ENCODE data around the gene TFG.

Gene TFG

DNA sequence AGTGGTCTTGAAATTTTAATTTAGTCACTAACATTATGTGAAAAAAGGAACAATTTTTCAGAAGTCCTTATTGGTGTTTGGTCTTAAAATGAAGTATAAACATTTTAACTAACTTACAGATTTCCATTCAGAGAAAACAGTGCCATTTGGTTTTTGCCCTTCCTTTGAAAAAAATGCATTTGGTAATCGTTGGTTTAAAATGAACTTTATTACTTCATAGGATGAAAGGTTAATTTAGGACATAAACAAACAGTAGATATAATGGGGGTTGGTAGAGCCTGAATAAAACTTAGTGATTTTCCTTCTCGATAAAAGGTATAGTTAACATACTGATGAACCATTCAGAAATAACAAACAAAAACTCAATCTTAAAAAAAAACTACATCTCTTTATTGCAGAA, 39.7 kb downstream of the TFG start:
- DNase-seq (ENCODE audit: low spot score), result no peak
- H3K9me3 Mint-ChIP-seq, result no peaks in the 10 kb centered on the region
- no peaks in the 10 kb centered on the region for H3K4me1 Mint-ChIP-seq (ENCODE audit: low read depth)
- no peak overlapping the region for H3K27ac Mint-ChIP-seq
- H3K4me3 Mint-ChIP-seq, result no peak overlapping the region
- H3K27me3 Mint-ChIP-seq (ENCODE audit: low read depth), result no peaks in the 10 kb centered on the region
- H3K36me3 Mint-ChIP-seq (ENCODE audit: low read depth), result peaks cover 49% of the 10 kb centered on the region

DNA sequence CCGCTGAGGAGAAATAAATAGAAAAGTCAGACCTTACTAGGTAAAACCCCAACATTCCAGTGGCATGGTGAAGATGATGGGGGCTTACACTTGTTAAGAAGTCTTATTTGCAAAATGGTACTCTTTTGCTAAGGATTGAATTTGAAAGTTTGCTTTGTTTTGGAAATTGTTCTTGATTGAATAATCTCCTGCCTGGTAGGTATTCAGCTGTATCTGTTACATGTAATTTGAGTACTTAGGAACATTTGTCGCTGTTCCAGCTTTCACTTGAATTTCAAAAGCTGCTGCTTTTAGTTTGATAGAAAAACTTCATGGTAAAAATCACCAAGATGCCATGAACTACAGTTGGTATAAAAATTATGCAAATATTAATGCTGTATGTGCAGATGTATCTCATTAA, 44.6 kb downstream of the TFG start:
- H3K4me1 Mint-ChIP-seq (ENCODE audit: low read depth), result no peaks in the 10 kb centered on the region
- no peaks in the 10 kb centered on the region for H3K27me3 Mint-ChIP-seq (ENCODE audit: low read depth)
- no peaks in the 10 kb centered on the region for H3K9me3 Mint-ChIP-seq
- no peak for DNase-seq (ENCODE audit: low spot score)
- H3K4me3 Mint-ChIP-seq, result no peak overlapping the region
- no peak overlapping the region for H3K27ac Mint-ChIP-seq
- H3K36me3 Mint-ChIP-seq (ENCODE audit: low read depth), result peaks cover 26% of the 10 kb centered on the region

DNA sequence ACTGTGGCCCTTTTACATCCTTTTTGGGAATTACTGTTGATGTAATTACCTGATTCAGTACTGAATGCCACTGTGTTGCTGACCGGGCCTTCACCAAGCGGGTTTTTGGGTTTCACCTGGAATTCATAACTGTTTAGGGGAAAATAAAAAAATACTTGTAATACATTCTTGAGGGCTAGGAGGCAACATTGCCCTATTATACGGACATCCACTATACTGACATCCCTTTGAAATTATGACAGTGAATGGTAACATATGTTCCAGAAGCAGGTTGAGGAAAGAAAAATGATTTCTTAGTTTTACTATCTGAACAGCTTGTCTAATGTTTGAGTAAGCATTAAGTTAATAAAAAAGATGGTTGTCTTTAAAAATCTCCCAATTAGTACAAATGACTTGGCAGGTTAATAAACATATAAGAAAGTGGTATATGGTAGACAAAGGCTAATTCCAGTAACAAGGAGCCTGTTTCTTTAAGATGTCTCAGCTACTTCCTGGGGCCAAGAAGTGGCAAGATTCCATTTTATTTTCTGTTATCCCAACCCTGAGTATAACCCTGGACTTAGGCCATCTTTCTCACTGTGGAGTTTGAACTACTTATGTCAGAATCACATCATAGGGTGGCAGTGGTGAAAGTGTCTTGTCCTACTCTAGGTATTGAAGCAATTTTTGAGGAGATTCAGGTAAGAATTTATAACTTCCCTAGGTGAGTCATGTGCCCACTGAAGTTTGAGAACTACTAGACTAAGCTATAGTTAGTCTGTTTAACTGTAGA, 45.5 kb downstream of the TFG start:
- Mint-ChIP-seq H3K36me3 (ENCODE audit: low read depth) (peaks cover 23% of the 10 kb centered on the region), H3K9me3 (no peaks in the 10 kb centered on the region), H3K4me3 (no peak overlapping the region), H3K27ac (no peak overlapping the region), H3K27me3 (ENCODE audit: low read depth) (no peaks in the 10 kb centered on the region), H3K4me1 (ENCODE audit: low read depth) (no peaks in the 10 kb centered on the region)
- DNase-seq (ENCODE audit: low spot score), result no peak

DNA sequence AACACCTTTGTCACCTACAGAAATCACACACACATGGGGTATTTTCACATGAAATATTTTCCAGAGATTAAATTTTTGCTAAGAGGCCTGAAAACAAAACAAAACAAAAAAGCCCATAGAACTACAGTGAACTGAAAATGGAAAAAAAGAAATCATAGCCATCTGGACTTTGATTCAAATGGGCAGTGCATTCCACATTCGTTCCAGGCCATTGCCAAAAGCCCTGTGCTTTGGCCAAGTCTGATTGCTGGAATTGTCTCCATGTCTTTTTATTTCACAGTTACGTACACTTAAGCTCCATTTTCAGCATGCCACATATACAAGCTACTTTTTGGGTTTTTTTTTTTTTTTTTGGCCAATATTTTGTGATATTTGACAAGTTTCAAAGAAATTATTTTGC, 47.1 kb downstream of the TFG start:
- Mint-ChIP-seq H3K27me3 (ENCODE audit: low read depth) (no peaks in the 10 kb centered on the region), H3K4me1 (ENCODE audit: low read depth) (peaks cover 5% of the 10 kb centered on the region), H3K9me3 (no peaks in the 10 kb centered on the region), H3K36me3 (ENCODE audit: low read depth) (peaks cover 14% of the 10 kb centered on the region), H3K4me3 (no peak overlapping the region), H3K27ac (no peak overlapping the region)
- no peak for DNase-seq (ENCODE audit: low spot score)

DNA sequence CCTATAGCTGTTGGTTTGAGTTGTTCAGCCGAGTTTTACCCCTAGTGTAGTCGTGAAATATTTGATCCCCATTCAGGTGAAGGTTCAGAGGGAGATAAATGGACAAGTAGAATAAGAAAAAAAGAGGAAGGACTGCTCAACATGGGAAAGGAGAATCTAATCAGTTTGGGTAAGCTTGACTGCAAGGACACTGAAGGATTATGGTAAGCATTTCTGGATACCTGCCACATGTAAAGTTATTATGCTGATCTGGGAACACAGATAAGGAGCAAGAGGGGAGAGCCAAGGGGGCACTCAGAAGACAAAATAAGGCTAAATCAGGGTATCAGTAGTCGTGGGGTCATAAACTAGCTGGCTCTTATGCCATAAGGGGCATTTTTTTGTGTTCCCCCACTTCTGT, 49.9 kb downstream of the TFG start:
- no peak for DNase-seq (ENCODE audit: low spot score)
- peaks cover 5% of the 10 kb centered on the region for H3K4me1 Mint-ChIP-seq (ENCODE audit: low read depth)
- H3K4me3 Mint-ChIP-seq, result no peak overlapping the region
- H3K36me3 Mint-ChIP-seq (ENCODE audit: low read depth), result no peaks in the 10 kb centered on the region
- no peak overlapping the region for H3K27ac Mint-ChIP-seq
- no peaks in the 10 kb centered on the region for H3K27me3 Mint-ChIP-seq (ENCODE audit: low read depth)
- no peaks in the 10 kb centered on the region for H3K9me3 Mint-ChIP-seq

DNA sequence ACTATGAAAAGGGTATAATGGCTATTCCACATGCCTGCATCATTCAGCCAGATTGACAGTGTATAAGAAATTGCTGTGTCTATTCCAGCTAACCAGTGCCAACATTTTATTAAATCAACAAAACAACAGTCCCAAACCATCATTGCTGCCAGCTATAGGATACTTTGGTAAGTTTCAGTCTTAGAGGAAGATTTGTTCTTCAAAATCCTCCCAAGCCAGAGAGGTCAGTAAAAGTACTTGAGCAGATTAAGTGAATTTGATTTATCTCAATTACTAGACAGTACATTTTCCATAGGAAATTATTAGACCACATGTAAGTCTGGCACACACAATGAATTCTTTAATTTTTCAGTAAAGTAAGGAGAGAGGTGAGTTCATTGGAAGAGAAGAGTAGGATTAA, 50.7 kb downstream of the TFG start:
- Mint-ChIP-seq H3K4me1 (ENCODE audit: low read depth) (peaks cover 5% of the 10 kb centered on the region), H3K9me3 (no peaks in the 10 kb centered on the region), H3K27me3 (ENCODE audit: low read depth) (no peaks in the 10 kb centered on the region), H3K4me3 (no peak overlapping the region), H3K36me3 (ENCODE audit: low read depth) (no peaks in the 10 kb centered on the region), H3K27ac (no peak overlapping the region)
- DNase-seq (ENCODE audit: low spot score), result no peak

DNA sequence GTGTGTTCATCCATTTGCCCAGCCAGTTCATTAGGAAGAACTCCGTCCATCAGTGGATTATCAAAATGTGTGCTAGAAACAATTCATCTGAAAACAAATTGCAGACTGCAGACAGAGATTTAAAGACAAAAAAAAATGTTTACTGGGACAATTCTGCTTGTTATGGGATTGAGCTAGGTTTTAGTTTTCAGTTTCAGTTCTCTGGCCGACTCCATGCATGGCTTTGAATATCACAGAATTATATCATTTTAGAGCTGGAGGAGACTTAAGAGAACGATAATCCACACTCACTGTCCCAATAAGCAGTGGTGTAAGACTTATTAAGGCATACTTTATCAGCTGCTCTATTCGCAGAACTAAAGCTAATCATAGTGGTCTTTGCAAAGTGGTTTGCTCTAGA, 51.1 kb downstream of the TFG start:
- Mint-ChIP-seq H3K27ac (no peak overlapping the region), H3K4me3 (no peak overlapping the region), H3K36me3 (ENCODE audit: low read depth) (no peaks in the 10 kb centered on the region), H3K4me1 (ENCODE audit: low read depth) (peaks cover 6% of the 10 kb centered on the region), H3K9me3 (no peaks in the 10 kb centered on the region), H3K27me3 (ENCODE audit: low read depth) (no peaks in the 10 kb centered on the region)
- DNase-seq (ENCODE audit: low spot score), result no peak

DNA sequence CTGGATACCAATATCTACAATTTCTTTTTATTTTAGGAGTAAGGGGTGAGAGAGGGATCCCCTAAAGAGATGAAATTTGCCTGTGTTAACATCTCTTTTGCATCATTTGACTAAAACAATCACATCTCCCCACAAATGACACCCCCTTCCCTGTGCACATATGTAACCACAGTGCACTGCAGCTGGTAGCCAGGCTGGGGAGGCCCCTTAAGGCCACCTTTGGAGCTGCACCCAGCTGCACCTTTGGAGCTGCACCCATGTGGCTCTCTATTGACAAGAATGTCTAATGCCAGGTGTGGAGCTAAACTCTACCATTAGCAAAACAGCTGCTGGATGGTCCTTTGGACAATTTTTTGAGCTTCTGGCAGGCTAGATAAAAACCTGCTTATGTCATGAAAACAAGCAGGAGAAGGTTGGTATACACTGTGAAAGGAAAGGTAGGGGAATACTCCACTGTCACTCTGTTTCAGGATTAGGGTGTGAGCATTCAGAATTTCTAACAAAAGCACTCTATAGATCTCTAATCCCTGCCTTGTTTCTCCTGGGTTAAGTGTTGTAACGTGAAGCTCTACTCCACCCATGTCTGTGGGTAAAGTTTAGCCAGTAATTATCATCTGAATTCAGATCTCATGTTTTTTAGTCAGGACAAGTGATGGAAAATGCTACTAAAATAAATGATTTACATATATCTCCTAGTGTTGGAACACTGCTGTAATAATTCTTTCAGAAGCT, 52.1 kb downstream of the TFG start:
- Mint-ChIP-seq H3K4me3 (no peak overlapping the region), H3K36me3 (ENCODE audit: low read depth) (no peaks in the 10 kb centered on the region), H3K27me3 (ENCODE audit: low read depth) (no peaks in the 10 kb centered on the region), H3K9me3 (no peaks in the 10 kb centered on the region), H3K4me1 (ENCODE audit: low read depth) (peaks cover 15% of the 10 kb centered on the region), H3K27ac (no peak overlapping the region)
- no peak for DNase-seq (ENCODE audit: low spot score)

DNA sequence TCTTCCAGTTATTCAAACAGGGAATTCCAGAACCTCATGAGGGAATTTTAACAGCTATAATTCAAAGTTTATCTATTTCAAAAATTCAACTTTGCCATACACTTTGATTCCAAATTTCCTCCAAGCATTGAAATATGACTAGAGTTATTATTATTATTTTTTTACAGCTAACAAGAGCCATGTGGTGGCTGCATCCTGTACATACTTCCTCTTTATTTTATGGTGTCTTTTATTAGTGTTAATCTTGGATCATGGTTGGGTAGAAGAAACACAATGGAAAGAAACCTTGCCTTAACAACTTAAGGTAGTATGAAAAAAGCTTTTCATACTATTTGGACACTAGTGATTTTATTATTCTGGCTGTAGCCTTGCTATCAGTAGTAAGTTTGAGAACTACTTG, 52.7 kb downstream of the TFG start:
- Mint-ChIP-seq H3K4me1 (ENCODE audit: low read depth) (peaks cover 15% of the 10 kb centered on the region), H3K36me3 (ENCODE audit: low read depth) (no peaks in the 10 kb centered on the region), H3K4me3 (no peak overlapping the region), H3K27ac (no peak overlapping the region), H3K9me3 (no peaks in the 10 kb centered on the region), H3K27me3 (ENCODE audit: low read depth) (no peaks in the 10 kb centered on the region)
- DNase-seq (ENCODE audit: low spot score), result no peak

DNA sequence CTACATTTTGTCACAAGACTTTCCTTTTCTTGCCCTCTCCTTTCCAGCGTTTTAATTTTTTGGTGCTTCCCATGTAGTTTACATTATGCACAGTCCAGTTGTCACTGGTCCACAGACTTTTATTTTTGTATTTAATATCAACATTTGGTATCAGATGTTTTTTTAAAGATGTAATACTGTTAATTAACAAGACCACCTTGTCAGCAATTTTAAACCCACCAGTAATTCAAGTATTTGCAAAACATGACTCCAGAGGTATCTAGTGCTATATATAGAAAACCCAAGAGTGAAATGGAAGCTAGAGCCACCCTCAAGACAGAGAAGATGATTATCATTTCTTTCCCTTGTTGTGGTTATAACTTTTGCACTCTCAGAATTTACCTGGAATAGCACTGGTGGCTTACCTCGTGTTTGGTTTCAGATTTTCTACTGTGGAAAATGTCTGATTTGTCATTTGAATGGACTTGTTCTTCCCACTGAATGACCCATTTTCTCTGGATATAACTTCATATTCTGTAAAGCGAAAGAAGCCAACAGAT, 56.2 kb downstream of the TFG start:
- peaks cover 10% of the 10 kb centered on the region for H3K4me1 Mint-ChIP-seq (ENCODE audit: low read depth)
- H3K27ac Mint-ChIP-seq, result no peak overlapping the region
- H3K27me3 Mint-ChIP-seq (ENCODE audit: low read depth), result no peaks in the 10 kb centered on the region
- no peak overlapping the region for H3K4me3 Mint-ChIP-seq
- no peaks in the 10 kb centered on the region for H3K9me3 Mint-ChIP-seq
- no peak for DNase-seq (ENCODE audit: low spot score)
- H3K36me3 Mint-ChIP-seq (ENCODE audit: low read depth), result no peaks in the 10 kb centered on the region

DNA sequence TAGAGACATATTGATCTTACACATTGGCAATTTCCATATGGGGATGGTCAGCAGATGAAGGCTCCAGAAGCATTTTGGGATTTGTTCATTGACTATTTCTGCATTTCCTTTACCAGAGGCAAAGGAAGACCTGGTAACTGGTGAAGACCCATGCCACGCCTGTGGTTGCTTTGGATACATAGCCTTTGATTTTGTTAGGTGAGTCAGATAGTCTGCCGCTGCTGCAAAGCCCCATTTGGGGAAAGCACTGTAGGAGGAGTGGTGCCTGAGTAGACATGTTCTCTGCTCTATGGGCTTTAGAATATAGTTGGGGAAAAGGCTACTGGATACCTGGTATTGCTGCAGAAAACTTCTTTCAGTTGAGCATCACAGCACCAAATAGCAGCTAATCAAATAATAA, 56.8 kb downstream of the TFG start:
- H3K4me1 Mint-ChIP-seq (ENCODE audit: low read depth), result peaks cover 10% of the 10 kb centered on the region
- H3K4me3 Mint-ChIP-seq, result no peak overlapping the region
- no peaks in the 10 kb centered on the region for H3K9me3 Mint-ChIP-seq
- H3K27me3 Mint-ChIP-seq (ENCODE audit: low read depth), result no peaks in the 10 kb centered on the region
- DNase-seq (ENCODE audit: low spot score), result no peak
- no peak overlapping the region for H3K27ac Mint-ChIP-seq
- no peaks in the 10 kb centered on the region for H3K36me3 Mint-ChIP-seq (ENCODE audit: low read depth)

DNA sequence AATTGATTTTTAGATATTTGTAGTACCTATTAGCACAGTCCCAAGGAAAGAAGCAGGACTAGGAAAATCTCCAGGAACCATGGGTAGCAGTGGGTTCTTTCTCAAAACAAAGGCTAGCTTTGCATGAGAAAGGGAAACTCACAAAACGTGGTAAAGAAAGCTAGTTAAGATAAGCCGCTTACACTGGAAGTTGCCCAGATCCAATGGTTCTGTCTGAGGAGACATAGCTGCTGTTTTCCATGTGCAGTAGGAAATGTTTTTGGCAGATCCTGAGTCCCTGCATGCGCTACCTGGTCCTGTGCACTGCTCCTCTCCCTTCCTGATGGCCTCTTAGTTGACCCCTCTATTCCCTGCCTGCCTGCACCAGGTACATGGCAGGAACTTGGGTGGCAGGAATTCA, 60.4 kb downstream of the TFG start:
- DNase-seq (ENCODE audit: low spot score), result no peak
- no peaks in the 10 kb centered on the region for H3K27me3 Mint-ChIP-seq (ENCODE audit: low read depth)
- no peaks in the 10 kb centered on the region for H3K36me3 Mint-ChIP-seq (ENCODE audit: low read depth)
- H3K27ac Mint-ChIP-seq, result no peak overlapping the region
- H3K4me1 Mint-ChIP-seq (ENCODE audit: low read depth), result peaks cover 10% of the 10 kb centered on the region
- H3K9me3 Mint-ChIP-seq, result no peaks in the 10 kb centered on the region
- H3K4me3 Mint-ChIP-seq, result no peak overlapping the region

DNA sequence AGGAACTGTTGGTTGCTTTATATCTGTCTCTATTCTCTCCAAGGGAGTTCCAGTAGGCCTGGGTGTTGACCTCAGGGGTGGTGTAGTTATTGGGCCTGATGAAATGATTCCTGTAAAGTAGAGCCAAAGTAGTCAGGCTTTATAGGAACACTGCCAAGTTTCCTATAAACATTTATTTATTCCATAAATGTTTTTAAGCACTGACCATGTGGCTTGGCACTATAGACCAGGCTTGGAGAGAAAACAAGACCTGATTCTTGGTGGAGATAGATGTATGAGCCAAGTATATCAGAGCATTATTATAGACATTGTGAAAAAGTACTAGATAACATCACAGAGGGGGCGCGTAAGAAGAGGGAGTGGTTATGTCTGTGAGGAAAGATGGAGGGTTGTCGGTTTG, 65.9 kb downstream of the TFG start:
- no peaks in the 10 kb centered on the region for H3K9me3 Mint-ChIP-seq
- H3K27me3 Mint-ChIP-seq (ENCODE audit: low read depth), result peaks cover 2% of the 10 kb centered on the region
- H3K27ac Mint-ChIP-seq, result no peak overlapping the region
- no peaks in the 10 kb centered on the region for H3K36me3 Mint-ChIP-seq (ENCODE audit: low read depth)
- no peak overlapping the region for H3K4me3 Mint-ChIP-seq
- no peak for DNase-seq (ENCODE audit: low spot score)
- no peaks in the 10 kb centered on the region for H3K4me1 Mint-ChIP-seq (ENCODE audit: low read depth)

DNA sequence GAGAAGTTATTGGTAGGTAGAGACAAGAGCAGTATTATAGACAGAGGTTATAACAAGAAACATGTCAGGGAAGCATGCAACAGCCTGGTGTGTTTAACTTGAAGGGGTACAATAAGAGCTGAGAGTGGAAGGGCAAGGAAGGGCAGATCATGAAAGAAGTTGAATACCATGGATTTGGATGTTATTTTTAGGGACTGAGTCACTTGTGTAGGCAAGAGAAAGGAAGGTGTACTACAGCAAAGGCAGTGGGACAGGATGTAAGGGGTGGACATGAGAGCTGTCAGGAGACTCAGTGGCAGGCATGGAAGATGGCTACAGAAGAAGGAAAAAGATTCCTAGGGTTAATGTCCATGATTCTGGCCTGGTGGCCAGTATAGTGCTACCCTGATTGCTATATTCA, 66.4 kb downstream of the TFG start:
- Mint-ChIP-seq H3K36me3 (ENCODE audit: low read depth) (no peaks in the 10 kb centered on the region), H3K4me3 (no peak overlapping the region), H3K27ac (no peak overlapping the region), H3K27me3 (ENCODE audit: low read depth) (peaks cover 2% of the 10 kb centered on the region), H3K9me3 (no peaks in the 10 kb centered on the region), H3K4me1 (ENCODE audit: low read depth) (no peaks in the 10 kb centered on the region)
- DNase-seq (ENCODE audit: low spot score), result no peak

Measured in T-helper 2 cell treated with Interferon-gamma antibody and Interleukin-4, amounts not matched to agents 5 μg/mL and 100 μg/mL, for 36 hours (primary cell).